Measurements from ENCODE around the gene NLRP9.

Gene NLRP9

GRCh38 chr19:55679343-55680257 is 58.6 kb downstream of the NLRP9 start:
- H3K4me3 Mint-ChIP-seq: peak overlapping the region in 1 of 2 donors; percentile 38
- no peak for DNase-seq
- H3K27me3 Mint-ChIP-seq: no peaks in the 10 kb centered on the region

DNA sequence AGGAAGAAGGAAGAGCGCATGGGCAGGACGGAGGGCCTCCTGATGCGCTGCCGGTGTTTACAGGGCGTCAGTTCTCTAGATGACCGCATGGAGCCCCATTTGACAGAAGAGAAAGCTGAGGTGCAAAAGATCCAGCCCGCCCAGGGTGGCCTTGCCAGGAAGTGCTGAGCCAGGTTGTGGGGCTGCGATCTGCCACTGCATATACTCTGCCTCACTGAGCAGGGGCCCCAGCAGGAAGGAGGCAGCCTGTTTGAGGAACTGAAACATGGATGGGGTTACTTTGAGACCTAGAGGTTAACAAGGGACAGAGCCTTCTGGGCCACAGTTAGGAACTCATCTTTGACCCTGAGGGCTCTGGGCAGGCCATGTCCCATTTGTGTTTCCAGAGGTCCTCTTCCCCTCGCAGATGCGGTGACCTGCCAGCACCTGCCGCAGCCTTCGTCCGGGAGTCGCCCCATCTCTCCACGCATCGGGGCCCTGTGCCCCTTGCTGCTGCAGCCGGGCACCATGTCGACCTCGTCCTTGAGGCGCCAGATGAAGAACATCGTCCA is 60.0 kb downstream of the NLRP9 start:
- H3K27ac Mint-ChIP-seq: peak overlapping the region; percentile 13 to 59
- H3K36me3 Mint-ChIP-seq (ENCODE audit: insufficient read depth): peaks cover 62% of the 10 kb centered on the region
- ATAC-seq (replicated peaks): no peak
- H3K27me3 Mint-ChIP-seq: no peaks in the 10 kb centered on the region
- peaks cover 38 to 44% of the 10 kb centered on the region in 2 donors for H3K4me1 Mint-ChIP-seq (ENCODE audit: low read depth in 2 of 2)
- H3K4me3 Mint-ChIP-seq: peak overlapping the region in 1 of 2 donors; percentile 40
- no peaks in the 10 kb centered on the region for H3K9me3 Mint-ChIP-seq
- DNase-seq: no peak

More at GRCh38 chr19:55679343-55680257, 58.6 kb downstream of the NLRP9 start:
- H3K9me3 Mint-ChIP-seq: no peaks in the 10 kb centered on the region
- peaks cover 55% of the 10 kb centered on the region for H3K36me3 Mint-ChIP-seq (ENCODE audit: insufficient read depth)
- H3K27ac Mint-ChIP-seq: peak overlapping the region; percentile 13 to 89
- ATAC-seq (replicated peaks): no peak
- H3K4me1 Mint-ChIP-seq (ENCODE audit: low read depth in 2 of 2): peaks cover 34 to 40% of the 10 kb centered on the region in 2 donors

GRCh38 chr19:55677572-55678028 is 60.6 kb downstream of the NLRP9 start:
- Mint-ChIP-seq H3K27me3 (no peaks in the 10 kb centered on the region), H3K9me3 (no peaks in the 10 kb centered on the region), H3K36me3 (ENCODE audit: insufficient read depth) (peaks cover 62% of the 10 kb centered on the region), H3K27ac (peak overlapping the region in 1 of 2 donors; percentile 59), H3K4me1 (ENCODE audit: low read depth in 2 of 2) (peaks cover 40 to 44% of the 10 kb centered on the region in 2 donors), H3K4me3 (peak overlapping the region; percentile 33 to 40)
- ATAC-seq (replicated peaks): no peak
- no peak for DNase-seq

- no peak for ATAC-seq (replicated peaks)
- Mint-ChIP-seq H3K27ac (peak overlapping the region in 1 of 2 donors; percentile 9), H3K36me3 (ENCODE audit: insufficient read depth) (peaks cover 62% of the 10 kb centered on the region), H3K27me3 (no peaks in the 10 kb centered on the region), H3K4me3 (peak overlapping the region; percentile 90), H3K9me3 (no peaks in the 10 kb centered on the region), H3K4me1 (ENCODE audit: low read depth in 2 of 2) (peaks cover 40 to 44% of the 10 kb centered on the region in 2 donors)
- DNase-seq: no peak
Measured at GRCh38 chr19:55676889-55677505, 61.2 kb downstream of the NLRP9 start.

GRCh38 chr19:55676383-55676782 is 61.8 kb downstream of the NLRP9 start:
- Mint-ChIP-seq H3K4me3 (peak overlapping the region; percentile 90), H3K4me1 (ENCODE audit: low read depth in 2 of 2) (peaks cover 43 to 46% of the 10 kb centered on the region in 2 donors), H3K27ac (peak overlapping the region in 1 of 2 donors; percentile 9), H3K36me3 (ENCODE audit: insufficient read depth) (peaks cover 62% of the 10 kb centered on the region), H3K27me3 (no peaks in the 10 kb centered on the region), H3K9me3 (no peaks in the 10 kb centered on the region)
- ATAC-seq (replicated peaks): no peak
- DNase-seq: no peak

- Mint-ChIP-seq H3K4me3 (peak overlapping the region; percentile 90), H3K4me1 (ENCODE audit: low read depth in 2 of 2) (peaks cover 48 to 50% of the 10 kb centered on the region in 2 donors), H3K9me3 (no peaks in the 10 kb centered on the region), H3K36me3 (ENCODE audit: insufficient read depth) (peaks cover 64% of the 10 kb centered on the region), H3K27ac (peak overlapping the region; percentile 93 to 95), H3K27me3 (no peaks in the 10 kb centered on the region)
- no peak for ATAC-seq (replicated peaks)
- DNase-seq: no peak
Measured at GRCh38 chr19:55675661-55676354, 62.4 kb downstream of the NLRP9 start.

- ATAC-seq (replicated peaks): peak; percentile 90
- peak; percentile 94 to 95 (median 95) for DNase-seq
- H3K27ac Mint-ChIP-seq: peak within 1 kb of the TSS; percentile 93 to 95
- H3K4me3 Mint-ChIP-seq: peak within 1 kb of the TSS; percentile 90
- peaks cover 50% of the 10 kb centered on the region in 2 donors for H3K4me1 Mint-ChIP-seq (ENCODE audit: low read depth in 2 of 2)
- H3K36me3 Mint-ChIP-seq (ENCODE audit: insufficient read depth): peaks cover 70% of the 10 kb centered on the region
- H3K9me3 Mint-ChIP-seq: no peaks in the 10 kb centered on the region
- H3K27me3 Mint-ChIP-seq: no peaks in the 10 kb centered on the region
Measured at GRCh38 chr19:55674841-55675660, 63.2 kb downstream of the NLRP9 start, which contains the start of gene EPN1. Gene EPN1, plus strand, starts transcription at chr19:55675226. Its CDS starts 3,402 bp downstream, at chr19:55678628.

- no peaks in the 10 kb centered on the region for H3K9me3 Mint-ChIP-seq
Measured at GRCh38 chr19:55674459-55674840, 63.8 kb downstream of the NLRP9 start.

GRCh38 chr19:55673889-55674288 is 64.3 kb downstream of the NLRP9 start:
- H3K27me3 Mint-ChIP-seq: no peaks in the 10 kb centered on the region

More at GRCh38 chr19:55674459-55674840, 63.8 kb downstream of the NLRP9 start:
- ATAC-seq (replicated peaks) (no peak), DNase-seq (no peak)
- Mint-ChIP-seq H3K27ac (peak overlapping the region; percentile 93 to 95), H3K4me3 (peak overlapping the region; percentile 90), H3K27me3 (no peaks in the 10 kb centered on the region), H3K4me1 (ENCODE audit: low read depth in 2 of 2) (peaks cover 48 to 49% of the 10 kb centered on the region in 2 donors), H3K36me3 (ENCODE audit: insufficient read depth) (peaks cover 74% of the 10 kb centered on the region)

DNA sequence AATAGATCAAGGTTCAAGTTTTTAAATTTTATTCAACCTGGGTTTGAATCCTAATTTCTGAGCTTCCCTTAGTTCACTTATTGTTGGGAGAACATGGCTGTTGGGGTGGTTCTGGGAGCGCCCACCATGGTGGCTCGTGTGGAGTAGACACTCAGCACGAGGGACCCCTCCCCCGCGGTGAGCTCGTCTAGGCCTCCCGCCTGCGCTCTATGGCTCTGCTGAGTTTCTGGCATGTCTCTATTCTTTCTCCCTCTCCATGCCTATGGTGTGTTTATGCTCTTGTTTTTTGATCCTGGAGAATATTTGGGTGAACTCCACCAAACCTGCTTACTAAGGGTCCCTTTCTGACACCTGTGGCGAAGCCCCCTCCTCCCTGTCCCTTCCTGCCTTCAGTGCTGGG is 64.7 kb downstream of the NLRP9 start:
- ATAC-seq (replicated peaks): no peak
- Mint-ChIP-seq H3K4me3 (peak overlapping the region in 1 of 2 donors; percentile 15), H3K4me1 (ENCODE audit: low read depth in 2 of 2) (peaks cover 44 to 48% of the 10 kb centered on the region in 2 donors), H3K9me3 (no peaks in the 10 kb centered on the region), H3K36me3 (ENCODE audit: insufficient read depth) (peaks cover 75% of the 10 kb centered on the region), H3K27me3 (no peaks in the 10 kb centered on the region), H3K27ac (peak overlapping the region; percentile 77 to 95)
- DNase-seq: no peak

More at GRCh38 chr19:55673889-55674288, 64.3 kb downstream of the NLRP9 start:
- H3K9me3 Mint-ChIP-seq: no peaks in the 10 kb centered on the region
- peak overlapping the region; percentile 15 to 90 for H3K4me3 Mint-ChIP-seq
- ATAC-seq (replicated peaks) (no peak), DNase-seq (no peak)
- H3K27ac Mint-ChIP-seq: peak overlapping the region; percentile 77 to 95
- peaks cover 47 to 48% of the 10 kb centered on the region in 2 donors for H3K4me1 Mint-ChIP-seq (ENCODE audit: low read depth in 2 of 2)
- peaks cover 78% of the 10 kb centered on the region for H3K36me3 Mint-ChIP-seq (ENCODE audit: insufficient read depth)

DNA sequence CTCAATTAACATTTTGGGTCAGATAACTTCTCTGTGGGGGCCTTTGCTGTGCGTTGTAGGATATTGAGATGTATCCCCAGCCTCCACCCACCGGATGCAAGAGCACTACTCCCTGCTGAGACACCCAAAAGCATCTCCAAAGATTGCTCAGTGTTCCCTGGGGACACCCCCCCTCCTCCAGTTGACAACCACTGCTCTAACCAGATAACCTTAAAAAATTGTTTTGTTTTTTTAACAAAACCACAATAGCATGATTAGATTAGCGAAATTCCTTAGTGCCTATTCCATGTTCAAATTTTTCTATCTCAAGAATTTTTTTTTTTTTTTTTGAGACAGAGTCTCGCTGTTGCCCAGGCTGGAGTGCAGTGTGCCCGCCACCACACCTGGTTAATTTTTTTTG is 65.8 kb downstream of the NLRP9 start:
- no peak for DNase-seq
- ATAC-seq (replicated peaks): no peak
- no peak overlapping the region for H3K4me3 Mint-ChIP-seq
- peak overlapping the region in 1 of 2 donors; percentile 95 for H3K27ac Mint-ChIP-seq
- H3K9me3 Mint-ChIP-seq: no peaks in the 10 kb centered on the region
- H3K36me3 Mint-ChIP-seq (ENCODE audit: insufficient read depth): peaks cover 77% of the 10 kb centered on the region
- no peaks in the 10 kb centered on the region for H3K27me3 Mint-ChIP-seq
- H3K4me1 Mint-ChIP-seq (ENCODE audit: low read depth in 2 of 2): peaks cover 35 to 39% of the 10 kb centered on the region in 2 donors

DNA sequence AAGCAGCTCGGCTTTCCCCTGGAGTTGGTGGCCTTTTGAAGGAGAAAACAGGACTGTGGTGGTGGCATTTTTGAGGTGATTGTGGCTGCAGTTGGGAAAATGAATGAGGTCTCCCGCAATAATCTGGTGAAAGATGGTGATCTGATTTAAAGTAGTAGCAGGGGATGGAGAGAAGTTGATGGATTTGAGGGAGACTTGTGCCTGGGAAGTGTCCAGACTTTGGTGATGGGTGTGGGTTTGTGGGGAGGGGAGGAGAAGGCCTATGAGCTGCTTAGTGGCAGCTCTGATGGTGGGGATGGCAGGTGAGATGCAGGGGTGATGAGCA is 67.2 kb downstream of the NLRP9 start:
- Mint-ChIP-seq H3K36me3 (ENCODE audit: insufficient read depth) (peaks cover 91% of the 10 kb centered on the region), H3K27me3 (no peaks in the 10 kb centered on the region), H3K4me3 (no peak overlapping the region), H3K4me1 (ENCODE audit: low read depth in 2 of 2) (peaks cover 30% of the 10 kb centered on the region in 2 donors), H3K27ac (peak overlapping the region; percentile 58 to 70), H3K9me3 (no peaks in the 10 kb centered on the region)
- ATAC-seq (replicated peaks): no peak
- DNase-seq: no peak

All from effector memory CD8-positive, alpha-beta T cell (primary cell).